GM21381 (cell line): ENCODE data around the gene SMIM13.

ENCODE experiments used
- ATAC-seq: cut with Tn5 transposase; IDR thresholded peaks from one replicate; pipeline ENCODE4 v1.9.1; 2021; ENCODE audit warnings: mild to moderate bottlenecking, moderate library complexity; ENCODE audit not compliant: unreplicated experiment

SMIM13 gene

GRCh38 chr6:11185204-11185842 lies 91.7 kb downstream of the SMIM13 start:
- ATAC-seq = no peak

GRCh38 chr6:11187301-11187700 lies 93.7 kb downstream of the SMIM13 start:
- no peak for ATAC-seq
